CD4-positive, alpha-beta T cell (primary cell): Measurements from ENCODE around the gene SRP72. TPM values are rescaled to one million over a fixed set of nuclear protein-coding genes. Genes with fewer than 3 reads are reported as not detected.
"Not testable (repeated sequence)": the region's sequence is repeated elsewhere in the genome, so short reads cannot be mapped to it uniquely, and the experiment has no call there.

ENCODE experiments used
- ATAC-seq: fragments of 200-7000 bp; cut with Tn5 transposase; one replicate; pipeline ENCODE4 v1.10.0; 2022; ENCODE audit warnings: mild to moderate bottlenecking; ENCODE audit not compliant: poor library complexity
- CTCF ChIA-PET: fragments of 350-600 bp; sonication (Branson Sonifier 250); formaldehyde crosslinking; loops from one replicate; lab custom pipeline; 2021; ENCODE audit warnings: antibody characterized with exemption, inconsistent platforms; lab: Charles Lee
- POLR2A ChIA-PET: fragments of 350-600 bp; sonication (Branson Sonifier 250); formaldehyde crosslinking; loops from one replicate; lab custom pipeline; 2021; ENCODE audit warnings: antibody characterized with exemption, inconsistent platforms; lab: Charles Lee
- DNase-seq, 14 experiments: peaks; one replicate each; pipeline ENCODE4 v3.0.0-alpha.2; 2013 to 2020; ENCODE audit warnings: mixed read lengths in 2 of 14
- H3K27ac ChIP-seq, 2 donors: one replicate each; pipeline versions ENCODE4 v1.5.1 to v1.7.0; 2013; ENCODE audit warnings: low read length in 2 of 2, low read depth in 1 of 2, mild to moderate bottlenecking in 1 of 2
- H3K27me3 ChIP-seq, 2 experiments: 1 replicate in 1 of 2; 2 replicates in 1 of 2; pipeline versions ENCODE4 v1.6.1 to v1.7.0; 2013; ENCODE audit warnings: low read length in 2 of 2, control low read depth in 1 of 2, mild to moderate bottlenecking in 1 of 2, moderate library complexity in 1 of 2; ENCODE audit not compliant: insufficient read depth in 2 of 2, control insufficient read depth in 1 of 2
- H3K36me3 ChIP-seq: one replicate; pipeline ENCODE4 v1.6.1; 2013; ENCODE audit warnings: low read length, control low read depth; ENCODE audit not compliant: insufficient read depth
- H3K4me1 ChIP-seq: one replicate; pipeline ENCODE4 v1.6.1; 2013; ENCODE audit warnings: low read length, control low read depth; ENCODE audit not compliant: insufficient read depth
- H3K4me3 ChIP-seq: one replicate; pipeline ENCODE4 v1.5.1; 2013; ENCODE audit warnings: mild to moderate bottlenecking, low read length, moderate library complexity
- H3K9me3 ChIP-seq, 2 experiments: 1 replicate in 1 of 2; 2 replicates in 1 of 2; pipeline versions ENCODE4 v1.6.1 to v1.7.0; 2013; ENCODE audit warnings: low read length in 2 of 2, mild to moderate bottlenecking in 2 of 2, control low read depth in 1 of 2, moderate library complexity in 1 of 2; ENCODE audit not compliant: control insufficient read depth in 1 of 2, insufficient read depth in 1 of 2
- H3K27ac Mint-ChIP-seq: one replicate; pipeline ENCODE4 v1.8.0; 2020; ENCODE audit warnings: mixed read lengths
- H3K27me3 Mint-ChIP-seq: one replicate; pipeline ENCODE4 v1.8.0; 2021; ENCODE audit warnings: mixed read lengths
- H3K36me3 Mint-ChIP-seq: one replicate; pipeline ENCODE4 v1.8.0; 2021; ENCODE audit warnings: low read depth, mixed read lengths
- H3K4me1 Mint-ChIP-seq: one replicate; pipeline ENCODE4 v1.8.0; 2021; ENCODE audit warnings: low read depth, mixed read lengths
- H3K4me3 Mint-ChIP-seq: one replicate; pipeline ENCODE4 v1.8.0; 2020; ENCODE audit warnings: mild to moderate bottlenecking, mixed read lengths
- H3K9me3 Mint-ChIP-seq: one replicate; pipeline ENCODE4 v1.8.0; 2020; ENCODE audit warnings: mixed read lengths
- intact Hi-C, 2 experiments: fragments of 100-400 bp; cut with DNase I in 1 of 2; cut with micrococcal nuclease in 1 of 2; formaldehyde crosslinking; loops; one replicate each; pipeline versions ENCODE4 v1.15.1 to v1.9.0; 2023 to 2025; cut with DNase I, micrococcal nuclease
- total RNA-seq, 174 experiments: library from RNA in 2 of 174; stranded (reverse) in 2 of 174; gene quantifications; one replicate each; pipeline ENCODE4 v1.2.3 and lab custom pipeline; 2021 to 2026
- TF ChIP-seq, protein P1 (sequence below): fragments of 200-600 bp; IDR thresholded peaks from one replicate; pipeline ENCODE4 v1.8.0; 2022; ENCODE audit warnings: antibody characterized with exemption, mild to moderate bottlenecking

Gene SRP72
- total RNA-seq, 2 experiments from 2014 or later = 108 to 119 TPM

DNA sequence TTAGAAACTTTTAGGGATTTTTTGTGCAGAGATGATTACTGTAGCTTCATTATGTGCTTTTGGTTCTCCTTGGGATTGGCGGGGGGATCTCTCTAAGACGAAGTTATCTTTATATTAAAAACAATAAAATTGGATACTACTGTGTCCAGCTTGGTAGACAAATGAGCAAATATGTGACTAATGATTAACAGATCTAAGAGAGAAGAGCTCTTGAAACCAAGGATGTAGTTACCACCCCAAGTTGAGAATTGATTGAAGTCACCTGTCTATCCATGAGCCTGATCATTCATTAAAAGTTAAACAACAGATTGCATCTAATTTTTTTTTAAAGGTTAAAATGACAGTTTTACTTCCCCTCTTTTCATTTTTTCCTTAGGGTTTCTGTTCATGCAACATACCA is 22.7 kb upstream of the SRP72 start:
- CTCF ChIA-PET = interaction anchor here (1.4 kb wide), 1 partner anchor 19 kb away, joined by 3 read pairs; no protein-coding TSS in a partner anchor
- Mint-ChIP-seq H3K9me3 (no peaks in the 10 kb centered on the region), H3K27me3 (no peaks in the 10 kb centered on the region), H3K27ac (no peak overlapping the region), H3K4me3 (no peak overlapping the region), H3K36me3 (peaks cover 67% of the 10 kb centered on the region), H3K4me1 (peaks cover 14% of the 10 kb centered on the region)
- Histone ChIP-seq H3K36me3 (peaks cover 28% of the 10 kb centered on the region), H3K4me3 (no peak overlapping the region), H3K27me3 (no peaks in the 10 kb centered on the region), H3K9me3 (no peaks in the 10 kb centered on the region), H3K4me1 (no peaks in the 10 kb centered on the region), H3K27ac (no peak overlapping the region)
- ATAC-seq (no peak), DNase-seq (no peak)
- TF ChIP-seq, protein P1, sequence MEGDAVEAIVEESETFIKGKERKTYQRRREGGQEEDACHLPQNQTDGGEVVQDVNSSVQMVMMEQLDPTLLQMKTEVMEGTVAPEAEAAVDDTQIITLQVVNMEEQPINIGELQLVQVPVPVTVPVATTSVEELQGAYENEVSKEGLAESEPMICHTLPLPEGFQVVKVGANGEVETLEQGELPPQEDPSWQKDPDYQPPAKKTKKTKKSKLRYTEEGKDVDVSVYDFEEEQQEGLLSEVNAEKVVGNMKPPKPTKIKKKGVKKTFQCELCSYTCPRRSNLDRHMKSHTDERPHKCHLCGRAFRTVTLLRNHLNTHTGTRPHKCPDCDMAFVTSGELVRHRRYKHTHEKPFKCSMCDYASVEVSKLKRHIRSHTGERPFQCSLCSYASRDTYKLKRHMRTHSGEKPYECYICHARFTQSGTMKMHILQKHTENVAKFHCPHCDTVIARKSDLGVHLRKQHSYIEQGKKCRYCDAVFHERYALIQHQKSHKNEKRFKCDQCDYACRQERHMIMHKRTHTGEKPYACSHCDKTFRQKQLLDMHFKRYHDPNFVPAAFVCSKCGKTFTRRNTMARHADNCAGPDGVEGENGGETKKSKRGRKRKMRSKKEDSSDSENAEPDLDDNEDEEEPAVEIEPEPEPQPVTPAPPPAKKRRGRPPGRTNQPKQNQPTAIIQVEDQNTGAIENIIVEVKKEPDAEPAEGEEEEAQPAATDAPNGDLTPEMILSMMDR = no peak
- intact Hi-C loops = no loop called here
- POLR2A ChIA-PET = interaction anchor here (1.0 to 2.5 kb wide), 2 partner anchors 9 to 58 kb away, joined by 5 to 14 read pairs; partner anchors contain the start of genes AASDH, PAICS and PPAT

GRCh38 chr4:56445699-56446098 is 21.7 kb upstream of the SRP72 start:
- ATAC-seq = no peak
- Histone ChIP-seq H3K27me3 (no peaks in the 10 kb centered on the region), H3K9me3 (no peaks in the 10 kb centered on the region), H3K36me3 (peaks cover 34% of the 10 kb centered on the region), H3K4me3 (no peak overlapping the region), H3K4me1 (no peaks in the 10 kb centered on the region), H3K27ac (no peak overlapping the region)
- no peak for DNase-seq
- ChIA-PET POLR2A (interaction anchor here (2.5 kb wide), 1 partner anchor 10 kb away, joined by 14 read pairs; the partner anchor contains the start of genes PAICS and PPAT), CTCF (interaction anchor here (0.6 to 1.4 kb wide), 2 partner anchors 18 to 22 kb away, joined by 3 read pairs; no protein-coding TSS in a partner anchor)
- Mint-ChIP-seq H3K27ac (no peak overlapping the region), H3K9me3 (no peaks in the 10 kb centered on the region), H3K36me3 (peaks cover 77% of the 10 kb centered on the region), H3K4me3 (no peak overlapping the region), H3K4me1 (peaks cover 9% of the 10 kb centered on the region), H3K27me3 (no peaks in the 10 kb centered on the region)
- intact Hi-C loops = no loop called here
- TF ChIP-seq, protein P1 = no peak

DNA sequence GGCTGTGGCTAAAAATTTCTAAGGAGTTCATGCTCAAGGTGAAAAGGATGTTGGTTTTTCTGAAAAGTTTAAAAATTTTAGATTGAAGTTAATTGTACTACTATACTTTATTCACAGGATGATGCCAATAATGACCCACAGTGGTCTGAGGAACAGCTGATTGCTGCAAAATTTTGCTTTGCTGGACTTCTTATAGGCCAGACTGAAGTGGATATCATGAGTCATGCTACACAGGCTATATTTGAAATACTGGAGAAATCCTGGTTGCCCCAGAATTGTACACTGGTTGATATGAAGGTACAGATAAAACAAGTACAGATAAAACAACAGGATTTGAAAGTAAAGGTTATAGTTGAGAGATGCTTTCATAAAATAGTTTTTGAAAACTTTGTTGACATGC is 19.1 kb upstream of the SRP72 start:
- CTCF ChIA-PET = no interaction called here
- POLR2A ChIA-PET = interaction anchor here (0.6 kb wide), 1 partner anchor 61 kb away, joined by 3 read pairs; the partner anchor contains the start of gene AASDH
- intact Hi-C loops = no loop called here

GRCh38 chr4:56449475-56449874 is 17.9 kb upstream of the SRP72 start:
- H3K27me3 ChIP-seq, H3K27me3 Mint-ChIP-seq, ATAC-seq, H3K4me1 Mint-ChIP-seq, H3K27ac Mint-ChIP-seq, H3K4me1 ChIP-seq, H3K9me3 ChIP-seq, H3K4me3 Mint-ChIP-seq, CTCF ChIA-PET, intact Hi-C loops, DNase-seq, POLR2A ChIA-PET, H3K4me3 ChIP-seq, H3K9me3 Mint-ChIP-seq, H3K27ac ChIP-seq: not testable (repeated sequence)
- H3K36me3 Mint-ChIP-seq = peaks cover 87% of the 10 kb centered on the region
- peaks cover 39% of the 10 kb centered on the region for H3K36me3 ChIP-seq

More for the DNA sequence above, 19.1 kb upstream of the SRP72 start:
- H3K36me3 Mint-ChIP-seq = peaks cover 87% of the 10 kb centered on the region
- ATAC-seq (no peak), DNase-seq (no peak)
- Histone ChIP-seq H3K4me1 (no peaks in the 10 kb centered on the region), H3K27me3 (no peaks in the 10 kb centered on the region), H3K4me3 (no peak overlapping the region), H3K36me3 (peaks cover 37% of the 10 kb centered on the region), H3K9me3 (no peaks in the 10 kb centered on the region), H3K27ac (no peak overlapping the region)
- no peak overlapping the region for H3K4me3 Mint-ChIP-seq
- TF ChIP-seq, protein P1 = no peak
- H3K9me3 Mint-ChIP-seq = no peaks in the 10 kb centered on the region
- H3K4me1 Mint-ChIP-seq = no peaks in the 10 kb centered on the region
- no peaks in the 10 kb centered on the region for H3K27me3 Mint-ChIP-seq
- no peak overlapping the region for H3K27ac Mint-ChIP-seq
